Activated CD8-positive, alpha-beta memory T cell treated with anti-CD3 and anti-CD28 coated beads for 4 hours (primary cell): ENCODE results near the gene RAPGEF4.

Experiments used
- DNase-seq, 2 donors: peaks; one replicate each; pipeline ENCODE4 v3.0.0-alpha.2; 2020; ENCODE audit warnings: low read depth in 2 of 2

The RAPGEF4 gene

GRCh38 chr2:172823261-172823850 lies 87.7 kb downstream of the RAPGEF4 start:
- DNase-seq: no peak

DNA sequence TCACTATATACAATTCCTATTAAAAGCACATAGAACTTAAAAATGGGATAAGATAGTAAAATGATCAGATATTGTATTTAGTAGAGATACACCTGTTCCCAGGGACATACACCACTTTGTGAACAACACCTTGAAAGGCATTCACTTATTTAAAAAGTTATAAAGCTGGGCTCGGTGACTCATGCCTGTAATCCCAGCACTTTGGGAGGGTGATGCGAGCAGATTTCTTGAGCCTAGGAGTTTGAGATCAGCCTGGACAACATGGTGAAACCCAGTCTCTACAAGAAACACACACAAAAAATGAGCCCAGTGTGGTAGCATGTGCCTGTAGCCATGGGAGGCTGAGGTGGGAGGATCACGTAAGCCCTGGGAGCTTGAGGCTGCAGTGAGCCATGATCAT lies 90.9 kb downstream of the RAPGEF4 start:
- no peak for DNase-seq

GRCh38 chr2:172829229-172829628 lies 93.6 kb downstream of the RAPGEF4 start:
- no peak for DNase-seq

GRCh38 chr2:172830482-172830881 lies 94.8 kb downstream of the RAPGEF4 start:
- DNase-seq: no peak

DNA sequence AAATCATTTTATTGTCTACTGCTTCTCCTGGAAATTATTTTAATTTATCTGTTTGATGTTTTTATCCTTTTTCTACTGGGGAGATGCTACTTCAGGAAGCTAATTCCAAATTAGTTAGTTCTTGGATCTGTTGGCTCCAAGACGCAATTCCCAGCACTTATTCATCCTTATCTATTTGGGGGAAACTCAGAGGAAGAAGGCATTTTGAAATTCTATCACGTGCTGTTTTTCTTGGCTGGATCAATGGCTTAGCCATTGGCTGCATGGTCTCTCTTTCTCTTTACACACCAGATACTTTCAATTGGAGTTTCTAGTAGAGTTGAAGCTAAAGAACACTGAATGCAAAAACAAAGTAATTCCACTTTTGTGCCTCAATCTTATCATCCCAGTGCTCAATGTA lies 98.3 kb downstream of the RAPGEF4 start:
- DNase-seq: no peak

GRCh38 chr2:172834881-172835280 lies 99.2 kb downstream of the RAPGEF4 start:
- DNase-seq: no peak

DNA sequence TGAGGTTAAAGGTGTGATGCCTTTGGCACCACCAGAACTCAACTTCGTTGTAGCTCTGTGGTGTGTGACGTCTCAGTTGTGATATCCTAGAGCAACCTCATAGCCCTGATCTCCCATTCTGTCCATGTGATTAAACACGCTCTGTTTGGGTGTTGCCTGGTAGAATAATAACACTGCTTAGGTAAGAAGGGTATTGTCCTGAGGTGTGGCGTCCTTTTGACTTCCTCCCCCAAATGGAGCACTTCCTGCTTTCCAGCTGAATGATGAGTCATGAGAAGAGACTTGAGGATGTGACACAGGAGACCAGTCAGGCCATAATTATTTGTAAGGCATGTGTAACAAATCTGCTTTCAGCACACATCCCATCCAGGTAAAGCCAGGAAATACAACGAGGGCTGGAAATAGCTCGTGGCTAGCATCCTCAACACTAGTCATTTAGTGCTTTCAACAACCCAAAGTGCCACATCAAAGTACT lies 100.7 kb downstream of the RAPGEF4 start:
- DNase-seq: no peak

DNA sequence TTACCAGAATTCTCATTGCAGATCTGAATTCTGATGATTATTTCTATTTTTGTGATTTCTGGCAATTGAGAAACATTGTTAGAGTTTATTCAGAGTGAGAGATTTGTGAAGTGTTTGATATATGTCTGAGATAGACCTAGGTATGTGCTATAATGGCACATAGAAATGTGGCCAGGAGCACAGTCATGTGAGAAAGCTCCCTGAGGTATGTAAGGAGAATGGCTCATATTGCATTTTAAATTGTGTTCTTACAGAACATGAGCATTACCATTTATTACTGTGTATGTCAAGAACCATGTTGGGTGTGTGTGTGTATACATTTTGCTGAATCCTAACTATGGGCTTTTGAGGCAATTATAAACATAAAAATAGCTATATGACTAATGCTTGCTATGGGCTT lies 101.2 kb downstream of the RAPGEF4 start:
- DNase-seq: no peak

DNA sequence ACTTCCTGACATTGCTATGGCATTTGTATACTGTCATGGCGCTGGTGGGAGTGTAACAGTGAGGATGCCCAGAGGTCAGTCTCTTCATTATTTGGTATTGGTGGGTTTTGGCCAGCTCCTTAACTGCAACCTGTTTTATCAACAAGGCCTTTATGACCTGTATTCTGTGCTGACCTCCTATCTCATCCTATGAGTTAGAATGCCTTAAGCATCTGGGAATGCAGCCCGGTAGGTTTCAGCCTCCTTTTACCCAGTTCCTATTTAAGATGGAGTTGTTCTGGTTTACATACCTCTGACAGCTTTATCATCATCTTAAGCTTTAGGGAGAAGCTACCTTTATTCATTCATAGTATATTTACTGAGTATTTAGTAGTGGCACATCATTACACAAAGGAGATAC lies 103.8 kb downstream of the RAPGEF4 start:
- no peak for DNase-seq

DNA sequence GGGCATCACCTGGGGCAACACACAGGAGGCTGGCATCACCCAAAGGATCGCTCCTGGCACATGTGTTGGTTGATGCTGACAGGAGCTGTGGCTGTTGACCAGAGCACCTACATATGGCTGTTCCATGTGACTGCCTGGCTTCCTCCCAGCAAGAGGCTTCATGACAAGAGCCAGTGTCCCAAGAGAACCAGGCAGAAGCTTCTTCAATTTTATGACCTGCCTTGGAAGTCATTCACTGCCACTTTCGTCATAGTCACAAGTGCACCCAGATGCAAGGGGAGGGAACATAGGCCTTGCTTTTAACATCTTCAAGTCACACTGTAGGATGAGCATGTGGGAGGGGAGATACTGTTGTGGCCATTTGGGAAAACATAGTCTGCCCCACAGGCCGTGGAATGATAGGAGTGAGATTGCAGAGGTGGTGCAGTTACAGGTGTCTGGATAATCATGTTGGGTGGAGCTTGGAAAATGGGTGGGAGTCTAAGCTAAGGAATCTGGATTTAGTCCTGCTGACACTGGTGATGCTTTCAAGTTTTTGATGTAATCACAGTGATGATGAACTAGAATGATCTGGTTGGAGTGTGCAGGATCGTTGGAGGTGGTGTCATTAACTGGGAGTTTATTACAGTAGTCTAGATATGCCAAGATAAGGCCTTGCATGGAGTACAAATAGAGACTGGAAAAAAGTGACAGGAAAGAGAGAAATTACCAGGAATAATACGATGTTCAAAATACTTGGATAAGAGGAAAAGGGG lies 107.0 kb downstream of the RAPGEF4 start:
- no peak for DNase-seq

- DNase-seq: no peak
Measured at GRCh38 chr2:172843266-172843582, 107.6 kb downstream of the RAPGEF4 start.

- no peak for DNase-seq
Measured at GRCh38 chr2:172843902-172844715, 108.5 kb downstream of the RAPGEF4 start.

- no peak for DNase-seq
Measured at GRCh38 chr2:172845028-172845630, 109.5 kb downstream of the RAPGEF4 start.

GRCh38 chr2:172846551-172846950 lies 110.9 kb downstream of the RAPGEF4 start:
- DNase-seq: no peak

- DNase-seq: no peak
Measured at GRCh38 chr2:172847188-172847587, 111.5 kb downstream of the RAPGEF4 start.

DNA sequence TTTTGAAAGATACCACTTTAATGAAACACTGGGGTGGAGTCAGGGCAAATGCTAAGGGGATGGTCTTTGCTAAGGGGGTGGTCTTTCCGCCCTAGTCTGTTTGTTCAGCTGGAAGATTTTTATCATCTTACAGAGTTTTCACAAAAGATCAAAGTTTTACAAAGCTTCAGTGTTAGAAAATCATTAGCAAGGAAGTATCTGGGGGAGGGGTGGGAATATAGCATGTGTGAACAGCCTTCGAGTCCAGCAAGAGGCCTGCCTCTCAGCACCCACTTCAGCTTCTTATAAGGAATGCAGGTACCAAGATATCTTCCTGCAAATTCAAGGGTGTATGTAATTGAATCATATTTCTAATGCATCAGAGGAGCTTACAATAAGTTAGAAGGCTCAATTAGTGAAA lies 112.9 kb downstream of the RAPGEF4 start:
- no peak for DNase-seq

GRCh38 chr2:172849519-172850217 lies 114.0 kb downstream of the RAPGEF4 start:
- DNase-seq: no peak

GRCh38 chr2:172855588-172855987 lies 119.9 kb downstream of the RAPGEF4 start:
- DNase-seq: no peak

- DNase-seq: no peak
Measured at GRCh38 chr2:172856606-172857005, 121.0 kb downstream of the RAPGEF4 start.

- DNase-seq: no peak
Measured at GRCh38 chr2:172858473-172858745, 122.8 kb downstream of the RAPGEF4 start.

- DNase-seq: no peak
Measured at GRCh38 chr2:172859581-172860335, 124.1 kb downstream of the RAPGEF4 start.
